Upper lobe of left lung (tissue), 4 donors: Measurements from ENCODE around the gene PRKCSH.

Source experiments
- CTCF ChIP-seq, 6 experiments: fragments of 450-650 bp in 4 of 6; fragments of 200-600 bp in 2 of 6; sonication (generic) in 2 of 6; IDR thresholded peaks; one replicate each; pipeline ENCODE4 v1.5.1; 2016 to 2019; ENCODE audit warnings: antibody characterized with exemption in 6 of 6
- POLR2A ChIP-seq, 4 donors: fragments of 450-650 bp; IDR thresholded peaks; one replicate each; pipeline ENCODE4 v1.5.1; 2016 to 2017; ENCODE audit warnings: antibody characterized with exemption in 4 of 4, mild to moderate bottlenecking in 2 of 4

GRCh38 chr19:11461453-11461852 lies 26.0 kb downstream of the PRKCSH start:
- no peak for TF ChIP-seq CTCF (IDR thresholded peaks at IDR 0.05)
- no peak for TF ChIP-seq POLR2A (IDR thresholded peaks at IDR 0.05)
